GM18526 (cell line): ENCODE data around the gene CDC5L.

ENCODE experiments used
- POLR2A ChIP-seq: IDR thresholded peaks from 3 replicates; pipeline ENCODE4 v1.6.1; 2011; ENCODE audit not compliant: insufficient read length; ENCODE audit errors: extremely low read depth

The CDC5L gene

GRCh38 chr6:44462335-44462734, 74.8 kb downstream of the CDC5L start:
- TF ChIP-seq POLR2A: no peak

GRCh38 chr6:44462797-44463727, 75.6 kb downstream of the CDC5L start:
- no peak for TF ChIP-seq POLR2A

- no peak for TF ChIP-seq POLR2A
Observed at GRCh38 chr6:44463728-44464450, 76.4 kb downstream of the CDC5L start.

GRCh38 chr6:44464527-44465310, 77.2 kb downstream of the CDC5L start:
- TF ChIP-seq POLR2A: no peak

GRCh38 chr6:44466955-44467354, 79.4 kb downstream of the CDC5L start:
- TF ChIP-seq POLR2A: no peak

GRCh38 chr6:44468835-44469234, 81.3 kb downstream of the CDC5L start:
- no peak for TF ChIP-seq POLR2A

- no peak for TF ChIP-seq POLR2A
Observed at GRCh38 chr6:44470115-44470464, 82.6 kb downstream of the CDC5L start.

- no peak for TF ChIP-seq POLR2A
Observed at GRCh38 chr6:44470746-44471145, 83.2 kb downstream of the CDC5L start.

- TF ChIP-seq POLR2A: no peak
Observed at GRCh38 chr6:44471271-44471981, 83.9 kb downstream of the CDC5L start.

- no peak for TF ChIP-seq POLR2A
Observed at GRCh38 chr6:44472250-44472945, 84.9 kb downstream of the CDC5L start.

- no peak for TF ChIP-seq POLR2A
Observed at GRCh38 chr6:44473393-44474189, 86.1 kb downstream of the CDC5L start.

GRCh38 chr6:44474190-44474631, 86.7 kb downstream of the CDC5L start:
- TF ChIP-seq POLR2A: no peak

GRCh38 chr6:44474643-44475042, 87.1 kb downstream of the CDC5L start:
- no peak for TF ChIP-seq POLR2A

- TF ChIP-seq POLR2A: no peak
Observed at GRCh38 chr6:44475417-44475778, 87.9 kb downstream of the CDC5L start.
